ENCODE measurements around the gene SCN1A. TPM values are rescaled to one million over a fixed set of nuclear protein-coding genes. Genes with fewer than 3 reads are reported as not detected.

Gene SCN1A
- total RNA-seq, 1 experiment from 2014 or later = 0.62 TPM

DNA sequence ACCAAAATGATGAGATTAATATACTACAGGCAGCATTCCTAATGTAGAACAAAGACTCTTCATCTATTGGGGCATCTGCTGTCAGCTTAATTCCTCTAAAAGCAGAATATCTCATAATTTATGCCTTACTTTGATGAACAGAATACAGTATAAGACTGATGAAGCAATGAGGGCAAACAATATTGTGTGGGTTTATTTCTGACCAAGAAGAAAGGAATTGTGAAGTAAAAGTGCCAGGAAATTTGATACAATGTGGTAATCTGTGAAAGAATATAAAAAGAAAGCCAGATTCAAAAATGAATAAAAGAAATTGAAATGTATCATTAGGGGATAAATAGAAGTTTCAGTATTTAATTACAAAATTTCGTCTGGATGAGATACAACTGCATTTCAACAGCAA lies 95.5 kb downstream of the SCN1A start:
- Histone ChIP-seq H3K9me3 (ENCODE audit: low read depth, low read length, poor library complexity, severe bottlenecking) (no peaks in the 10 kb centered on the region), H3K4me3 (ENCODE audit: low read depth, low read length, poor library complexity, severe bottlenecking) (no peak overlapping the region), H3K4me1 (ENCODE audit: insufficient read depth, low read length, poor library complexity, severe bottlenecking) (no peaks in the 10 kb centered on the region), H3K27me3 (replicated peaks; ENCODE audit: insufficient read depth, low read depth, low read length, poor library complexity) (no peaks in the 10 kb centered on the region), H3K27ac (ENCODE audit: low read depth, low read length, poor library complexity, severe bottlenecking) (no peak overlapping the region), H3K36me3 (ENCODE audit: insufficient read depth, low read length, poor library complexity, severe bottlenecking) (no peaks in the 10 kb centered on the region)
- ChIA-PET CTCF (no interaction called here), POLR2A (ENCODE audit: low non-redundant PET) (no interaction called here)
- no TSS peak for BruUV-seq (replicated peaks)
- intact Hi-C loops (cut with micrococcal nuclease; ENCODE audit: unreplicated experiment) = no loop called here
- TF ChIP-seq EZH2 (IDR thresholded peaks at IDR 0.05; ENCODE audit: borderline replicate concordance, low read depth, low read length, poor library complexity, severe bottlenecking) (no peak), CTCF (conservative IDR thresholded peaks at IDR 0.05; ENCODE audit: low read depth, low read length) (no peak)
- no peak for DNase-seq (ENCODE audit: low spot score)

DNA sequence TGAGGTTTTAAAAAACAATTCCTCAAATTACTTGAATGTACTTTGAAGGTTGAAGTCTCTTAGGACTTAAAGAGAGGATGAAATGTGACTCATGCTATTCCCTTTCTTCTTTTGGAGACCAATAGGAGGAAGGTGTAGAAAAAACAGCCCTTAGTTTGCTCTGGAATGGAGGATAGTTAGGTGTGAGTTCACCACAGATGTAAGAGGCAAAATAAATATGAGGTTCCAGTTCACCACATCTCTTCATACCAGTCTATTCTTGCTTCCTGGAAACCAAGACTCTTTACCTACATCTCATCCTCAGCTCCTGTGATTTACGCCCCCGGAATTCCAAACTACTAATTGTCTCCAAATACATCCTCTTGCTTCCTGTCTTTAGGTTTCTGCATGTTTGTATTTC lies 96.8 kb downstream of the SCN1A start:
- BruUV-seq (replicated peaks) = no TSS peak
- CTCF ChIA-PET = no interaction called here
- Histone ChIP-seq H3K27ac (ENCODE audit: low read depth, low read length, poor library complexity, severe bottlenecking) (no peak overlapping the region), H3K4me1 (ENCODE audit: insufficient read depth, low read length, poor library complexity, severe bottlenecking) (no peaks in the 10 kb centered on the region), H3K9me3 (ENCODE audit: low read depth, low read length, poor library complexity, severe bottlenecking) (no peaks in the 10 kb centered on the region), H3K36me3 (ENCODE audit: insufficient read depth, low read length, poor library complexity, severe bottlenecking) (no peaks in the 10 kb centered on the region), H3K27me3 (replicated peaks; ENCODE audit: insufficient read depth, low read depth, low read length, poor library complexity) (no peaks in the 10 kb centered on the region), H3K4me3 (ENCODE audit: low read depth, low read length, poor library complexity, severe bottlenecking) (no peak overlapping the region)
- peak; percentile 34 for DNase-seq (ENCODE audit: low spot score)
- intact Hi-C loops (cut with micrococcal nuclease; ENCODE audit: unreplicated experiment) = no loop called here
- POLR2A ChIA-PET (ENCODE audit: low non-redundant PET) = no interaction called here
- TF ChIP-seq CTCF (conservative IDR thresholded peaks at IDR 0.05; ENCODE audit: low read depth, low read length) = no peak
- no peak for TF ChIP-seq EZH2 (IDR thresholded peaks at IDR 0.05; ENCODE audit: borderline replicate concordance, low read depth, low read length, poor library complexity, severe bottlenecking)

- CTCF ChIA-PET = interaction anchor here (0.6 kb wide), 1 partner anchor 17 kb away, joined by 3 read pairs; no protein-coding TSS in a partner anchor
- H3K9me3 ChIP-seq (ENCODE audit: low read depth, low read length, poor library complexity, severe bottlenecking) = no peaks in the 10 kb centered on the region
- intact Hi-C loops (cut with micrococcal nuclease; ENCODE audit: unreplicated experiment) = no loop called here
- no peak overlapping the region for H3K27ac ChIP-seq (ENCODE audit: low read depth, low read length, poor library complexity, severe bottlenecking)
- H3K36me3 ChIP-seq (ENCODE audit: insufficient read depth, low read length, poor library complexity, severe bottlenecking) = no peaks in the 10 kb centered on the region
- no peak for DNase-seq (ENCODE audit: low spot score)
- no TSS peak for BruUV-seq (replicated peaks)
- TF ChIP-seq CTCF (conservative IDR thresholded peaks at IDR 0.05; ENCODE audit: low read depth, low read length) (no peak), EZH2 (IDR thresholded peaks at IDR 0.05; ENCODE audit: borderline replicate concordance, low read depth, low read length, poor library complexity, severe bottlenecking) (no peak)
- H3K4me3 ChIP-seq (ENCODE audit: low read depth, low read length, poor library complexity, severe bottlenecking) = no peak overlapping the region
- POLR2A ChIA-PET (ENCODE audit: low non-redundant PET) = no interaction called here
- H3K27me3 ChIP-seq (replicated peaks; ENCODE audit: insufficient read depth, low read depth, low read length, poor library complexity) = no peaks in the 10 kb centered on the region
- no peaks in the 10 kb centered on the region for H3K4me1 ChIP-seq (ENCODE audit: insufficient read depth, low read length, poor library complexity, severe bottlenecking)
These were observed 102.5 kb downstream of the SCN1A start for GRCh38 chr2:166025313-166025712.
